GM12891 (cell line): ENCODE data around the gene NDST1.

Experiments
- POLR2A ChIP-seq: IDR thresholded peaks from 2 replicates; pipeline ENCODE4 v1.6.1; 2011; ENCODE audit warnings: low read depth, low read length, control low read depth
- POLR2AphosphoS5 ChIP-seq: IDR thresholded peaks from 2 replicates; pipeline ENCODE4 v1.6.1; 2011; ENCODE audit warnings: low read depth, low read length, control low read depth
- TAF1 ChIP-seq: IDR thresholded peaks from 2 replicates; pipeline ENCODE4 v1.6.1; 2011; ENCODE audit warnings: low read depth, low read length, control low read depth

DNA sequence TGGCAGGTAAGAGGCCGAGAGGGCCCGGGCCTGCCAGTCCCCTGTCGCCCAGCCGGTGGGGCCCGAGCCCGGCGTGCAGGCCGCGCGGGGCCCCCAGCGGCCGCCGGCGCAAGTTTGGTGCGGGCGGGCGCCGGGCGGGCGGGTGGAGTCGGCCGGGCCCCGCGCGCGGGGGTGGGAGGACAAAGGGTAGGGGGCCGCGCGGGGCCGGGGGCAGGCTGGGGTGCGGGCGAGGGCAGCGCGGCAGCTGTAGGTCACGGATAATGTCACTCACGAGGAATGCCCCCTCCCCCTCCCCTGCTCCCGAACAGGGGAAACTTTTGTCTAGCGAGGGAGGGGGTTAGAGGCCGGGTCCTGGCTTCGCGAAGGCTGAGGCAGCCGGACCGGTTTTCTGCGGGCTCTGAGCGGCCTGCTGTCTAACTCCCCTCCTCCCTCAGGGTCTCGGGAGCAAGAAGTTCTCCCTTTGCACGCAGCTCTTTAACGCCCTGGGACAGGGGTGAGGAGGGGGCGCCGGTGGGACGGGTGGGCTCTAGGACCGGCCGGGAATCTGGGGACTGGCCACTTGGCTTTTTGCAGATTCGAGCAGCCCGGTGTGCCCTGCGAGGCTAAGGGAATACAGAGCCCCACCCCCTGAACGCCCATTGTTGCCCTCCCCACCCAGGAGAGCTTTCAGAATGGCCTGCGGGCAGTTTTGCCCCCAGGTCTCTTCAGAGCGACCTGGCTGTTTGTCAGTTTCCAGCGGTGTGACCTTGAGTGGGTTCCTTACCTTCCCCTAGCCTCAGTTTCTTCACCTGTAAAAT lies 21.3 kb upstream of the NDST1 start:
- TF ChIP-seq POLR2A (no peak), POLR2AphosphoS5 (no peak), TAF1 (no peak)
